VCaP (cell line): Measurements from ENCODE around the gene KCNIP4.

Experiments
- H3K27ac ChIP-seq: fragments of 450-650 bp; 2 replicates; pipeline ENCODE4 v1.5.1; 2017
- CTCF ChIP-seq: fragments of 450-650 bp; conservative IDR thresholded peaks from 2 replicates; pipeline ENCODE4 v1.5.1; 2017; ENCODE audit warnings: mild to moderate bottlenecking, moderate library complexity

Gene KCNIP4

GRCh38 chr4:21765810-21766407 lies 182.7 kb downstream of the KCNIP4 start:
- H3K27ac ChIP-seq, result no peak overlapping the region
- peak; percentile 91 for TF ChIP-seq CTCF

GRCh38 chr4:21763855-21764254 lies 184.7 kb downstream of the KCNIP4 start:
- H3K27ac ChIP-seq, result no peak overlapping the region
- no peak for TF ChIP-seq CTCF

GRCh38 chr4:21757248-21757647 lies 191.3 kb downstream of the KCNIP4 start:
- no peak overlapping the region for H3K27ac ChIP-seq
- no peak for TF ChIP-seq CTCF

GRCh38 chr4:21753084-21753760 lies 195.3 kb downstream of the KCNIP4 start:
- no peak for TF ChIP-seq CTCF
- H3K27ac ChIP-seq, result no peak overlapping the region

GRCh38 chr4:21752616-21753015 lies 196.0 kb downstream of the KCNIP4 start:
- no peak overlapping the region for H3K27ac ChIP-seq
- no peak for TF ChIP-seq CTCF

- TF ChIP-seq CTCF, result no peak
- no peak overlapping the region for H3K27ac ChIP-seq
Observed at GRCh38 chr4:21749924-21750323, 198.6 kb downstream of the KCNIP4 start.

- TF ChIP-seq CTCF, result no peak
- no peak overlapping the region for H3K27ac ChIP-seq
Observed at GRCh38 chr4:21749412-21749811, 199.2 kb downstream of the KCNIP4 start.
